Caco-2 (cell line): Measurements from ENCODE around the gene CASP6. TPM values are rescaled to one million over a fixed set of nuclear protein-coding genes. Genes with fewer than 3 reads are reported as not detected.

Source experiments
- BruUV-seq: library from RNA; stranded (reverse); fragments of 400-500 nt; replicated peaks from 2 replicates; lab custom pipeline; 2021; lab: Mats Ljungman, UMichigan
- CTCF ChIA-PET: fragments of 300-600 bp; sonication (Branson Sonifier 250); formaldehyde crosslinking; loops from one replicate; lab custom pipeline; 2022; ENCODE audit warnings: antibody characterized with exemption; lab: Charles Lee
- POLR2A ChIA-PET: fragments of 300-600 bp; sonication (Branson Sonifier 250); formaldehyde crosslinking; loops from one replicate; lab custom pipeline; 2022; ENCODE audit warnings: antibody characterized with exemption; lab: Charles Lee
- DNase-seq, 2 experiments: peaks; one replicate each; pipeline versions ENCODE4 v3.0.0 to v3.0.0-alpha.2; 2020 to 2022
- H3K27me3 ChIP-seq: replicated peaks from 2 replicates; pipeline ENCODE4 v1.6.0; 2011; ENCODE audit warnings: low read length; ENCODE audit not compliant: control insufficient read depth, insufficient read depth
- H3K36me3 ChIP-seq: 2 replicates; pipeline ENCODE4 v1.5.1; 2011; ENCODE audit warnings: low read length; ENCODE audit not compliant: control insufficient read depth, insufficient read depth
- H3K4me1 ChIP-seq: fragments of 250-450 bp; sonication (Bioruptor Pico); 2 replicates; pipeline ENCODE4 v1.5.1; 2020; ENCODE audit warnings: mild to moderate bottlenecking
- H3K4me3 ChIP-seq: 2 replicates; pipeline ENCODE4 v1.5.1; 2011; ENCODE audit warnings: low read depth, mild to moderate bottlenecking, control low read depth, low read length
- H3K9me3 ChIP-seq: fragments of 250-450 bp; sonication (Bioruptor Pico); 2 replicates; pipeline ENCODE4 v1.5.1; 2020; ENCODE audit warnings: mild to moderate bottlenecking, moderate library complexity
- H3K27ac Mint-ChIP-seq: one replicate; pipeline ENCODE4 v1.8.0; 2022; ENCODE audit warnings: mixed read lengths; ENCODE audit not compliant: unreplicated experiment
- H3K27me3 Mint-ChIP-seq: one replicate; pipeline ENCODE4 v1.8.0; 2022; ENCODE audit warnings: mixed read lengths; ENCODE audit not compliant: insufficient read depth, unreplicated experiment
- H3K36me3 Mint-ChIP-seq: one replicate; pipeline ENCODE4 v1.8.0; 2022; ENCODE audit warnings: mild to moderate bottlenecking, mixed read lengths; ENCODE audit not compliant: insufficient read depth, unreplicated experiment
- H3K4me1 Mint-ChIP-seq: one replicate; pipeline ENCODE4 v1.8.0; 2022; ENCODE audit warnings: low read depth, mixed read lengths; ENCODE audit not compliant: unreplicated experiment
- H3K4me3 Mint-ChIP-seq: one replicate; pipeline ENCODE4 v1.8.0; 2022; ENCODE audit warnings: mild to moderate bottlenecking, moderate library complexity, mixed read lengths; ENCODE audit not compliant: unreplicated experiment
- H3K9me3 Mint-ChIP-seq: one replicate; pipeline ENCODE4 v1.8.0; 2022; ENCODE audit warnings: mixed read lengths; ENCODE audit not compliant: unreplicated experiment
- CTCF ChIP-seq, 2 experiments: fragments of 200-600 bp in 1 of 2; IDR thresholded peaks; 1 replicate in 1 of 2; 2 replicates in 1 of 2; pipeline versions ENCODE4 v1.5.1 to v1.8.0; 2011 to 2022; ENCODE audit warnings: antibody characterized with exemption in 1 of 2, control low read depth in 1 of 2, inconsistent platforms in 1 of 2, low read depth in 1 of 2, low read length in 1 of 2, mild to moderate bottlenecking in 1 of 2, moderate library complexity in 1 of 2; ENCODE audit not compliant: insufficient read depth in 1 of 2, severe bottlenecking in 1 of 2, unreplicated experiment in 1 of 2
- intact Hi-C: fragments of 100-400 bp; cut with micrococcal nuclease; formaldehyde crosslinking; loops from one replicate; pipeline ENCODE4 v1.10.0; 2022; ENCODE audit not compliant: unreplicated experiment
- total RNA-seq: library from RNA; stranded (reverse); gene quantifications from 2 replicates; pipeline ENCODE4 v1.2.3, GENCODE V29; 2022

CASP6 gene
- total RNA-seq, 1 experiment from 2014 or later: 35.9 TPM

GRCh38 chr4:109640644-109641043 lies 62.6 kb downstream of the CASP6 start:
- H3K27me3 ChIP-seq: no peaks in the 10 kb centered on the region
- H3K27ac Mint-ChIP-seq: no peak overlapping the region
- no peaks in the 10 kb centered on the region for H3K36me3 Mint-ChIP-seq
- DNase-seq: no peak
- ChIA-PET CTCF (no interaction called here), POLR2A (no interaction called here)
- no peaks in the 10 kb centered on the region for H3K4me1 Mint-ChIP-seq
- no peaks in the 10 kb centered on the region for H3K36me3 ChIP-seq
- BruUV-seq: no TSS peak
- H3K4me1 ChIP-seq: no peaks in the 10 kb centered on the region
- H3K9me3 ChIP-seq: no peaks in the 10 kb centered on the region
- H3K4me3 ChIP-seq: no peak overlapping the region
- TF ChIP-seq CTCF (IDR thresholded peaks at IDR 0.05; ENCODE audit: insufficient read depth in 1 of 2, low read depth in 1 of 2, low read length in 1 of 2, severe bottlenecking in 1 of 2, unreplicated experiment in 1 of 2): no peak
- H3K4me3 Mint-ChIP-seq: no peak overlapping the region
- H3K9me3 Mint-ChIP-seq: peaks cover 13% of the 10 kb centered on the region
- peaks cover 2% of the 10 kb centered on the region for H3K27me3 Mint-ChIP-seq
- intact Hi-C loops: no loop called here

Other genes starting within 250 kb of the CASP6 start
- gene MCUB, start 143.2 kb downstream of the CASP6 start, total RNA-seq: 1.8 and 3.6 TPM in 2 replicates
- gene PLA2G12A, start 26.6 kb upstream of the CASP6 start, total RNA-seq: 34.1 and 47.8 TPM in 2 replicates
- gene CFI, start 98.6 kb upstream of the CASP6 start, total RNA-seq: 0.19 TPM in 1 of 2 replicates, not detected in the other
- 30.8 and 31.6 TPM in 2 replicates for gene GAR1, start 112.3 kb upstream of the CASP6 start, total RNA-seq
- gene RRH, start 124.5 kb upstream of the CASP6 start, total RNA-seq: 0.34 and 0.37 TPM in 2 replicates
- gene LRIT3, start 144.7 kb upstream of the CASP6 start, total RNA-seq: 0.34 and 0.35 TPM in 2 replicates
- 0.25 and 0.37 TPM in 2 replicates for gene EGF, start 209.4 kb upstream of the CASP6 start, total RNA-seq